GM08714 (cell line): Measurements from ENCODE around the gene PLA2R1.
"Not testable (repeated sequence)": the region's sequence is repeated elsewhere in the genome, so short reads cannot be mapped to it uniquely, and the experiment has no call there.

ENCODE experiments used
- H3K4me3 ChIP-seq: fragments of 200-500 bp; sonication (Bioruptor generic); 2 replicates; pipeline ENCODE4 v1.5.1; 2014; ENCODE audit warnings: mild to moderate bottlenecking, low read length, inconsistent platforms
- ZNF274 ChIP-seq: IDR thresholded peaks from 2 replicates; pipeline ENCODE4 v1.6.1; 2012; ENCODE audit warnings: mild to moderate bottlenecking, low read depth, low read length

PLA2R1 gene

DNA sequence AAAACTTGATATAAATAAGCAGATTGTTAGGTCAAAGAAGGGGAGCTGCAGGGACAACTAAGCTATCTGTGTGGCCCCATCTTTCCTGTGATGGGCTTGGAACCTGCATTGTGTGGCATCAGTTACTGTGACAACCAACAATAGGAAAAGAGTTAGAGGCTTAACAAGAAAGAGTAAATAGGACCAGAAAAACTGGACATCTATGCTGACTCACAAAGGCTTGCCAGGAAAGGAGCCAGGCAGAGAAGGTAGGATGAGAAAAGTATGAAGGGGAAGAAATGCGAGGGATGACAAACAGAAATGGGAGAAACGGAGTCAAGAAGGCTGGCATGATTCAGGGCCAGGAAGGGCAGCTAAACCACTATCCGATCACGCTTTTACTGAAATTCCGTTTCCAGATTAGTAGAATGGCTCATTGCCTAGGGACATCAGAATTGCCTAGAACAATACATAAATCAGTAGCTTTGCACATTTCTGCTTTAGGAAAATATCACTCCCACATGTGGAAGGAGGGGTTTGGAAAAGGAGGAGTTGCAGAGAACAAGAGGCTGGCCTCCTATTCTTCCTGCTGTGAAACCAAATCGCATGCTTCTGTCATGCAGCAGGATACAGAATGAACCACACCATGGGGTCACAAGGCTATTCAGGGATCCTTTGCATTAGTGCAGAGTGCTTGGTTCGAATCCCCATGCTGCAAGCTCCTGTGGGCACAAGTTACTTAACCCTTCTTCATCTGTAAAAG lies 7.3 kb downstream of the PLA2R1 start:
- no peak overlapping the region for H3K4me3 ChIP-seq
- TF ChIP-seq ZNF274, result no peak

DNA sequence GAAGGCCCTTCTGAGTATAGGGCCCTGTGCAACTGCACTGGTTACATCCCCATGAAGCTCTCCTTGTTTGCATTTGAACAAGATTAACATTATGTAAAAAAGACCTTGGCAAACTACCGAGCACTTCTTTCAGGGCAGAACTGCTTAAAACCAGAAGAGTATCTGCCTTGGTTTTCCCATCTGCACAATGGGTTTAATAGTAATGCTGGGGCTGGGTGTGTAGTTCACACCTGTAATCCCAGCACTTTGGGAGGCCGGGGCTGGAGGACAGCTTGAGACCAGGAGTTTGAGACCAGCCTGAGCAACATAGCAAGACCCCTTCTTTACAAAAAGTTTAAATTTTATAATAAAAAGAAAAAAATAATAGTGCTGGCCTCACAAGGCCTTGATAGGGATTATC lies 8.5 kb downstream of the PLA2R1 start:
- no peak for TF ChIP-seq ZNF274
- H3K4me3 ChIP-seq, result no peak overlapping the region

DNA sequence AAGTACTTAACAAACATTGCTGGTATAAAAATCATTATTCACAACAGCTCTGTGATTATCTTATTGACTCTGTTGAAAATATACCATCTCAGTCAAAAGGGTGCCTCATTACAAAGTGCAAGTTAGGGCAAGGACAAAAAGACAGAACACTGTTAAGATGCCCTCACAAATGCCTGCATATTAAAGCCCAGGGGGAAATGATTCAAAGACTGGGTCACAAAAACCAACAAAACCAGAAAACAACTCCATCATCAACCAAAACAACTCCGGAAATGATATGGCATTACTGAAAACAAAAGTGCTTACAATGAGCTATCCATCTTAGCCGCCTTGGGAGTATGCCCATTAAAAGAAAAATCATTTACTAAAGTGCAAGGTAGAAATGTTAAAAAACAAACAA lies 9.9 kb downstream of the PLA2R1 start:
- H3K4me3 ChIP-seq, result no peak overlapping the region
- no peak for TF ChIP-seq ZNF274

DNA sequence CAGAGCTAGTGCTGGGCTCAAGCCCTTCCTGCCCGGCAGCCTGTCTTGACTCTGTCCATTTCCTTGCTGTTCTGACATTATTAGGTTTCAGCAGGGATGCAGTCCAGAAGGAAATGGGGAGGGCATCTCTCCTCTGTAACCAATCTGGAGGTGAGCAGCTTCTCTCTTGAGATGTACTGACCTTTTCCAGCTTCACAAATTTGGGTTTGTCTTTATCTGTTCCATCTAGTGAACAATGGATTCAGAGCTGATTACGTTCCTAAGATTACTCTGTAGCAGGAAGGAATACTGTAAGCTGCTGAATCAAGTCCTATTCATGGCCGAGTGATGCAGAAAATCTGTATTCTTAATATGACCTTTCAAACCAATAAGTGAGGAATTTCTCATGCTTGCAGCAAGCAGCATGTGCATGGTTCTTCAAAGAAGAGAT lies 11.0 kb downstream of the PLA2R1 start:
- H3K4me3 ChIP-seq, result no peak overlapping the region
- no peak for TF ChIP-seq ZNF274

DNA sequence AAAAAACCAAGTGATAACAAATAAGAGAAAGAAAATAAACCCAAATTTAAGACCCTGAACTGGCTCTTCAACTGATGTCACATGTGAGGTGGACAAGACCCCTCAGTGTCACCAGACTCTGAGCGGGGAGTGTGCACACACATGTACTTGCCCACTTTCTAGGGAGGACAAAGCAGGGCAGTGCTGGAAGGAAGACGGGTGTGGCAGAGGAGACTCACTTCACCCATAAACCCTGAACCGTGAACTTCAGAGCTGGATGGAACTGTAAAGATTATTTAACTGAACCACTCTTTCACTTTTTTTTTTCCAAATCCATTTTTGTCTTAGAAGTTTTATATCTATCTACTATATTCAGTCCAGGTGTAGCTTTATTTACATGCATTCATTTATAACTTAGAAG lies 12.3 kb downstream of the PLA2R1 start:
- no peak for TF ChIP-seq ZNF274
- no peak overlapping the region for H3K4me3 ChIP-seq

DNA sequence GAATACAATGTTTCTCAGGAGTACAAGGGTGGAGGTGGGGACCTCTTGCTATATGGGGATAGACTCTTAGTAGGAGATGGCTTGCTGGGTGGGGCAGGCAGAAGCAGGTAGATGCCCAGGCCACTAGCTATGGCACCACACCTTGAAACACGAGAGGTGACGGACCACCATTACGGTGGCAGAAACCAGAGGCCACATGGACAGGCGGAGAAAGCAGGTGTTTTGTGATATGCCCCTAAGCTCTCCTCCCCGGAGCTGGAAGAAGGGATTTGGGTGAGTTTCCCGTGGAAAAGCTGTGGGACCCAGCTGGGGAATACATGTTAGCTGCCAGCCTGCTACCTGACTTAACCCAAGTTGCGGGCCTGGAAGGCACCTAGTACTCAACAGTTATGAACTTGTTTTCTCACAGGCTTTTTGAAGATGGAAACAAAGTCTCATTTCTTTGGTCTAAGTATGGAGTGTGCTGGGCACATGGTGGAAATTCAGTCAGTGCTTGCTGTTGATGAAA lies 16.7 kb downstream of the PLA2R1 start:
- TF ChIP-seq ZNF274, result no peak
- H3K4me3 ChIP-seq, result no peak overlapping the region

DNA sequence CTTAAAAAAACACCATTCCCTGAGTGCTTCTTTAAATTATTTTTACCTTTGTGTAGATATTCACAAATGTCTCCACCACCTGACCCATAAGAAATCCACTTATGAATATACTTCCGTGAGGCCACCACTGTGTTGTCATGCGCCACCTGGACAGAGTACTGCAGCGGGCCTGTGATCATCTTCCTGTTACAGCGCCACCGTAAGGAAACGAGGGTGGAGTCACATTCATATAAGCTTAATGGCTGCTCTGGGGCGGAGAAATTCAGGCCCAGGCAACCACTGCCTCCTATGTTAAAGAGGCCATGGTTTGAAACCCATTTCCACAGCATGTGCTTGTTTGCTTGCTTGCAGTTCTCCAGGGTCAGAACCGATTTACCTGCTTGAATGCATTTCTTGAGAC lies 17.7 kb downstream of the PLA2R1 start:
- no peak overlapping the region for H3K4me3 ChIP-seq
- TF ChIP-seq ZNF274, result no peak

DNA sequence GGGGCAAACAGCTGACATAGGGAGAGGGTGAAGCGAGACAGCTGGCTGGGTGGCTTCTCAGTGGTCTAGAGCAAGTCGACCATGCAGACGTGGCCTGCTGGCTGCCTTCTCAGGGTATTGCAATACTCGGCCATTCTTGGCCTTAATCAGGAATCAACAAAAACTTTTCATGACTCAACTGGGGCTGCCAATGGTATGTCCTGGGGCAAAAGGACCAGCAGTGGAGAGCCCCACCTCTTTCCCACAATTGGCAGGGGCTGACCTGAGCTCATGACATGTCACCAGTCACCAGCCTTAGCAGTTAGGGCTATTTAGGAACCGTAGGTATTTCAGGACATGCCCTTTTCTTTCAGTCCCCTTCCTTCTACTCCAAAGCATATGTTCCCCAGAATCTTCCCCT lies 19.1 kb downstream of the PLA2R1 start:
- H3K4me3 ChIP-seq, result no peak overlapping the region
- no peak for TF ChIP-seq ZNF274

DNA sequence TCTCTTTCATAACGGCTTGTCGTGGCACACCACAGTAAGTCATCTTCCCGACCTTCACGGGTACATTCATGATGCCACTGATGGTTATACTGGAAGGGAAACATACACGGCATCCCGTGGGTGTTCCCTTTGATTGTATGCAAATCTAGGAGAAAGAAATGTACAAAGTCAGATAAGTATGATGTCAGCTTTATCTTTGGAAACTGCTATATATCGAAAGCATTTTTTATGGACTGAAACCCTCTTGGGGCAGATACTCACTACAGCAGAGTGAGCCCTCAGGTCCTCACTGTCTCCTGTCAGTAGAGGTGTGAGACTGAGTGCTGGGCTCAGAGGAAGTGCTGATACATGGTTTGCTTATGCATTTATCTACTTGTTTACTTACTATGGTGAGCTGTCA lies 20.4 kb downstream of the PLA2R1 start:
- no peak for TF ChIP-seq ZNF274

DNA sequence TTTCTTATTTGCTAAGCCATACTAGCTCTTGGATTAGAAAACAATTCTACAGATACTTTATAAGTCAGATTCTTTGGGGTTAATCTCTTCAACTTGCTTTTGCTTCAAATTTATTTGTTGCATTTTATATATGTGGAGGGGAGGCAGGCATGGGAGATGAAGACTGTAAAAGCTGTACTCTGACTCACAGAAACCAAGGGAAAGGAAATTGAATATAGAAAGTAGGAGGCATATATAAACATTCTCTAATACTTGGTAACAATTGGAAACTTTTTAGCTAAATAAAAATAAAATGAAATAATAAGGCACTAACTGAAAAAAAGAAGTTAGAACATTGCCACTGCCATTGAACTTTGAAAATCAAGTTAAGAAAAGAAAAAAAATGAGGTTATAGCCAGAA lies 21.3 kb downstream of the PLA2R1 start:
- no peak overlapping the region for H3K4me3 ChIP-seq
- no peak for TF ChIP-seq ZNF274

More for the DNA sequence above, 20.4 kb downstream of the PLA2R1 start:
- no peak overlapping the region for H3K4me3 ChIP-seq

DNA sequence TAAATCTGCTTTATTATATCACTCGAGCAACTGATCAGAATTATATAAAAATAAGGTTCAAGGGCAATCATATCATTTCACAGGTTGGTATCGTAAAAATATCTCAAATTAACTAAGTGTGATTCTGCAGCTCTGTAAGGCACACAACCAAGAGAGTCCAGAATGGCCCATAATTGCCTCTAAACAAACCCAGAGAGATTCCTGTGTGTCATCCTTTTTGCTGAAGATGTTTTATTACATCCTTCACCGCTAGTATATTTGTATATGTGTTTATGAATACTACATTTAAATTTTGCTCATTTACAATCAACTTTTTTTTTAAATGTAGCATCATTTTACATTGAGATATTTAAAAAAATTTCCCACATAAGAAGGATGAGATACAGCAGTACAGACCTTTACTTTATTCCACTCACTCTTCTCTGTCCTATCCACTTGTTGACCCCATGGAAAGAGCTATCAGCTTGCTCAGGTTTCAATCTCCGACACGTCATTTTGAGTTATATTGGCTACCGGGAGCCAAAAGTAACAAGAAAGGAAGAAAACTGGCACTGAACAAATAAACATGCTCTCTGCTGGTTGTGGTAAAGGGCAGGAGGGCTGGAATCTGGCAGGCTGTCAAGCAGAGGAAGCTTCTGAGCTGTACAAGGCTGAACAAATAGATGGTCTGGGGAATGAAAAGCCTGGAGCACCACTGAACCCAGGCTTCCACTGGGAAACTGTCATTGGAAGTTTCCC lies 23.1 kb downstream of the PLA2R1 start:
- H3K4me3 ChIP-seq, result no peak overlapping the region
- no peak for TF ChIP-seq ZNF274

DNA sequence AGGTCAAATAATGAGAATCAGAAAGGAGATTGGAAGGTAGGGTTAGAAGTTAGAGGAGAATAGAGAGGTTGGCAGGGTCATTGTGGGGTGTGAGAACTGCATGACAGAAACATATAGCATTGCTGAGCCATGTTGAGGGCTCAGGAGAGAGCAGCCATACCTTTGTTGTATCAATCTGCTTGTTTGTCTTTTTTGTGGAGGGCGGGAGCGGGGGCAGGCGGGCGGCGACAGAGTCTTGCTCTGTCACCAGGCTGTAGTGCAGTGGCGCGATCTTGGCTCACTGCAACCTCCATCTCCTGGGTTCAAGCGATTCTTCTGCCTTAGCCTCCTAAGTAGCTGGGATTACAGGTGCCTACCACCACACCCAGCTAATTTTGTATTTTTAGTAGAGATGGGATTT lies 23.8 kb downstream of the PLA2R1 start:
- H3K4me3 ChIP-seq, result not testable (repeated sequence)

DNA sequence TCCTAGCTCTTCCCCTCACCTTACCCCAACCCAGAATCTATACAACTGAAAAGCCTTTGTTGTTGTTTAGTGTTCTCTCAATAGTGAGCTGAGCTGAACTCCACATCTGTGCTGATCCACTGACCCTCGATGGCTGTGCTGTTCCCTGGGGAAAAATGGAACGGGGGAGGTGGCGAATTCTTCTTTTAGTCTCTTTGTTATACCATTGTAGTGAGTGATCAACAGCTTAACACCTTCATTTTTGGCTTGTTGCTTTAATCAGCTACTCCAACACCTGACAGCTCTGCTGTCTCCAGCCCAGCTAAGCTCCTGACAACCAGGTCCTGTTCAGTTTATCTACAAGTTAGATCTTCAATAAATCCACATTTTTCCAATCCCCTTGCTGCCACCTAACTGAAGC lies 25.7 kb downstream of the PLA2R1 start:
- TF ChIP-seq ZNF274, result no peak
- no peak overlapping the region for H3K4me3 ChIP-seq

DNA sequence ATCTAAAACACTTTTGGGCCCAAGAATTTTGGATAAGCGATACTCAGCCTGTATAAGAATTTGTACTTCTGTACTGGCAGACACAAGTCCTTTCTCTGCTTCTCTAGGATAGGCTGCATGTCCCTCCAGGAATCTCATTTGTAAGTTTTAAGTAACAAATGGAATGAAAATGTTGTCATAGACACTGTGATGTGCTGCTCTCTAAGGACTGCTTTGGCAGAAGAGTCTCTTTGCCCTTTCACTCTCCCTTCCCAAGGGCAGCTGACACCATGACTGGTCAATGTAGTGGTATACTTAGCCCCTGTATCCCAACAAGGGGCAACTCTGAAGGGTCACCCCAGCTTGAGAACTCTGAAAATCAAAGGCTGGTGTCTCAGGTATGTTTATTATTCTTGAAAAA lies 27.3 kb downstream of the PLA2R1 start:
- TF ChIP-seq ZNF274, result no peak

DNA sequence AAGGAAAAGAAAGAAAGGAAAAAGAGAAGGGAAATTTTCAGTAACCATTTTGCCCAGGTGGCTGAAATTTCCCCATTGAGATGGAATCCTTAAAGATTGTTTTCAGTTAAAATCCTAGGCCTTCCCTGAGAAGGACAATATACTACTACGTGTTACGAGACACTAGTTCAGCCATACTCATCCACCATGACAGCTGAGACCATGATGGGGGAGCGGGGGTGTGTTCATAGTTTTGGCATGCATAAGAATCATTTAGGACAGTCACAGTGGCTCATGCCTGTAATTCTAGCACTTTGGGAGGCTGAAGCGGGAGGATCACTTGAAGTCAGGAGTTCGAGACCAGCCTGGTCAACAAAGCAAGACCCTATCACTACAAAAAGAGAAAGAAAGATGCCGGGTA lies 28.0 kb downstream of the PLA2R1 start:
- no peak overlapping the region for H3K4me3 ChIP-seq
- TF ChIP-seq ZNF274, result no peak

More for the DNA sequence above, 27.3 kb downstream of the PLA2R1 start:
- no peak overlapping the region for H3K4me3 ChIP-seq
